Immature natural killer cell (primary cell): ENCODE measurements around the gene MAP3K2. TPM values are rescaled to one million over a fixed set of nuclear protein-coding genes. Genes with fewer than 3 reads are reported as not detected.

Experiments used
- DNase-seq, 3 donors: peaks; one replicate each; pipeline ENCODE4 v3.0.0; 2022; ENCODE audit warnings: mixed read lengths in 1 of 3
- H3K27ac Mint-ChIP-seq, 6 donors: one replicate each; pipeline ENCODE4 v1.8.0; 2020; ENCODE audit warnings: mixed read lengths in 6 of 6, mild to moderate bottlenecking in 5 of 6, inconsistent platforms in 4 of 6, moderate library complexity in 3 of 6
- H3K27me3 Mint-ChIP-seq, 3 donors: one replicate each; pipeline ENCODE4 v1.8.0; 2020 to 2021; ENCODE audit warnings: low read depth in 3 of 3, mild to moderate bottlenecking in 3 of 3, mixed read lengths in 3 of 3, moderate library complexity in 3 of 3, inconsistent platforms in 1 of 3
- H3K36me3 Mint-ChIP-seq, 3 donors: one replicate each; pipeline ENCODE4 v1.8.0; 2020; ENCODE audit warnings: mixed read lengths in 3 of 3, inconsistent platforms in 2 of 3, mild to moderate bottlenecking in 2 of 3
- H3K4me1 Mint-ChIP-seq, 2 donors: one replicate each; pipeline ENCODE4 v1.8.0; 2020; ENCODE audit warnings: inconsistent platforms in 2 of 2, mild to moderate bottlenecking in 2 of 2, mixed read lengths in 2 of 2, moderate library complexity in 1 of 2
- H3K4me3 Mint-ChIP-seq, 5 donors: one replicate each; pipeline ENCODE4 v1.8.0; 2020; ENCODE audit warnings: mild to moderate bottlenecking in 5 of 5, mixed read lengths in 5 of 5, inconsistent platforms in 3 of 5, moderate library complexity in 3 of 5
- H3K9me3 Mint-ChIP-seq, 6 donors: one replicate each; pipeline ENCODE4 v1.8.0; 2020; ENCODE audit warnings: mild to moderate bottlenecking in 6 of 6, mixed read lengths in 6 of 6, inconsistent platforms in 4 of 6, moderate library complexity in 3 of 6
- polyA plus RNA-seq, 3 donors: library from polyadenylated mRNA; unstranded; fragments of 300-500 nt; fragmentation: Illumina TruSeq; gene quantifications; one replicate each; pipeline ENCODE4 v1.2.3, GENCODE V29; 2021

The MAP3K2 gene
- polyA plus RNA-seq, 3 donors from 2014 or later = 37.4 to 55.9 (median 41.4) TPM

DNA sequence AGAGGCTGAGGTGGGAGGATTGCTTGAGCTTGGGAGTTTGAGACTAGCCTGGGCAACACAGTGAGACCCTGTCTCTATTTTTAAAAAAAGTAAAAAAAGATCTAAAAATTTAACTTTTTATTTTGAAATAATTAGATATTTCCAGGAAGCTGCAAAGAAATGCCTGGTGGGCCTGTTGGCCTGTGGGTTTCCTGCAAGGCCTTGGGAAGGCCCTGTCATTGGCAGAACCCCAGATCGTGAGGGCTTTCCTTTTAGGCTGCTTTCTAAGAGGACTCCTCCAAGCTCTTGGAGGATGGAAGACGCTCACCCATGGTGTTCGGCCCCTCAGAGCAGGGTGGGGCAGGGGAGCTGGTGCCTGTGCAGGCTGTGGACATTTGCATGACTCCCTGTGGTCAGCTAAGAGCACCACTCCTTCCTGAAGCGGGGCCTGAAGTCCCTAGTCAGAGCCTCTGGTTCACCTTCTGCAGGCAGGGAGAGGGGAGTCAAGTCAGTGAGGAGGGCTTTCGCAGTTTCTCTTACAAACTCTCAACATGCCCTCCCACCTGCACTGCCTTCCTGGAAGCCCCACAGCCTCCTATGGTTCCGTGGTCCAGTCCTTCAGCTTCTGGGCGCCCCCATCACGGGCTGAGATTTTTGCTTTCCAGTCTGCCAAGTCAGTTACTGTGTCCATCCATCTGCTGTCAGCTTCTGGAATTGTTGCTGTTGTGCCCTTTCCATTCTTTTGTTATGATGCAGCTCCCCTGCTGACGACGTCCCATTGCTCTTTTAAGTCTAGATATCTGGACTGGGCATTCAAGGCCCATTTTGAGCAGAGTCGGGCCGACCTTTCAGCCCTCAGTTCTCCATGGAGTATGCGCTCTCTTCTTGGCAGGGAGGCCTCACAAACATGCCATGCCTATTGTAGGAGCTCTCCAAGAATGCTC is 37.1 kb upstream of the MAP3K2 start:
- peaks cover 5 to 8% of the 10 kb centered on the region in 2 donors for H3K4me1 Mint-ChIP-seq
- no peak overlapping the region for H3K27ac Mint-ChIP-seq
- no peak for DNase-seq
- no peak overlapping the region for H3K4me3 Mint-ChIP-seq
- peaks cover 0 to 5% (median 4%) of the 10 kb centered on the region in 3 donors for H3K36me3 Mint-ChIP-seq
- H3K27me3 Mint-ChIP-seq = peaks cover 14 to 19% (median 15%) of the 10 kb centered on the region in 3 donors
- H3K9me3 Mint-ChIP-seq = peaks cover 0 to 1% (median 0%) of the 10 kb centered on the region in 6 donors

DNA sequence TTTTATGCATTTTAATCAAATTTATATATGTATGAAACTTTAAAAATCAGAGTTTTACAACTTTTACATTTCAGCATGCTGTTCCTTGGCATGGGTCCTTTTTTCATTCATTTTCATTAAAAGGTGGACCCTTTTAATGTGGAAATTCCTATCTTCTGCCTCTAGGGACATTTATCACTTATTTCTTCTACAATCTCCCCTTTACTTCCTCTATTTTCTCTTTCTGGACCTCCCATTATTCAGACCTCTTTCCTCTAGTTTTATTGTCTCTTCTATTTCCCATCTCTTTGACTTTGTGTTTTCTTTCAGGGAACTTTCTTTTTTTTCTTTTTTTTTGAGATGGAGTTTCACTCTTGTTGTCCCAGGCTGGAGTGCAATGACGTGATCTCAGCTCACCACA is 36.1 kb upstream of the MAP3K2 start:
- peaks cover 14 to 19% (median 15%) of the 10 kb centered on the region in 3 donors for H3K27me3 Mint-ChIP-seq
- no peaks in the 10 kb centered on the region for H3K36me3 Mint-ChIP-seq
- H3K9me3 Mint-ChIP-seq = peaks cover 0 to 1% (median 0%) of the 10 kb centered on the region in 6 donors
- H3K4me3 Mint-ChIP-seq = peak overlapping the region in 2 of 5 donors; percentile 14 to 62
- peaks cover 5 to 8% of the 10 kb centered on the region in 2 donors for H3K4me1 Mint-ChIP-seq
- no peak overlapping the region for H3K27ac Mint-ChIP-seq
- DNase-seq = no peak

DNA sequence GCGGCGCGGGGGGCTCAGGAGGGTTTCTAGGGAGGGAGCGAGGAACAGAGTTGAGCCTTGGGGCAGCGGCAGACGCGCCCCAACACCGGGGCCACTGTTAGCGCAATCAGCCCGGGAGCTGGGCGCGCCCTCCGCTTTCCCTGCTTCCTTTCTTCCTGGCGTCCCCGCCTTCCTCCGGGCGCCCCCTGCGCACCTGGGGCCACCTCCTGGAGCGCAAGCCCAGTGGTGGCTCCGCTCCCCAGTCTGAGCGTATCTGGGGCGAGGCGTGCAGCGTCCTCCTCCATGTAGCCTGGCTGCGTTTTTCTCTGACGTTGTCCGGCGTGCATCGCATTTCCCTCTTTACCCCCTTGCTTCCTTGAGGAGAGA is 35.7 kb upstream of the MAP3K2 start:
- H3K4me1 Mint-ChIP-seq = peaks cover 5 to 8% of the 10 kb centered on the region in 2 donors
- peak overlapping the region in 1 of 5 donors; percentile 62 for H3K4me3 Mint-ChIP-seq
- no peak for DNase-seq
- no peaks in the 10 kb centered on the region for H3K36me3 Mint-ChIP-seq
- no peak overlapping the region for H3K27ac Mint-ChIP-seq
- peaks cover 14 to 19% (median 15%) of the 10 kb centered on the region in 3 donors for H3K27me3 Mint-ChIP-seq
- peaks cover 0 to 1% (median 0%) of the 10 kb centered on the region in 6 donors for H3K9me3 Mint-ChIP-seq

DNA sequence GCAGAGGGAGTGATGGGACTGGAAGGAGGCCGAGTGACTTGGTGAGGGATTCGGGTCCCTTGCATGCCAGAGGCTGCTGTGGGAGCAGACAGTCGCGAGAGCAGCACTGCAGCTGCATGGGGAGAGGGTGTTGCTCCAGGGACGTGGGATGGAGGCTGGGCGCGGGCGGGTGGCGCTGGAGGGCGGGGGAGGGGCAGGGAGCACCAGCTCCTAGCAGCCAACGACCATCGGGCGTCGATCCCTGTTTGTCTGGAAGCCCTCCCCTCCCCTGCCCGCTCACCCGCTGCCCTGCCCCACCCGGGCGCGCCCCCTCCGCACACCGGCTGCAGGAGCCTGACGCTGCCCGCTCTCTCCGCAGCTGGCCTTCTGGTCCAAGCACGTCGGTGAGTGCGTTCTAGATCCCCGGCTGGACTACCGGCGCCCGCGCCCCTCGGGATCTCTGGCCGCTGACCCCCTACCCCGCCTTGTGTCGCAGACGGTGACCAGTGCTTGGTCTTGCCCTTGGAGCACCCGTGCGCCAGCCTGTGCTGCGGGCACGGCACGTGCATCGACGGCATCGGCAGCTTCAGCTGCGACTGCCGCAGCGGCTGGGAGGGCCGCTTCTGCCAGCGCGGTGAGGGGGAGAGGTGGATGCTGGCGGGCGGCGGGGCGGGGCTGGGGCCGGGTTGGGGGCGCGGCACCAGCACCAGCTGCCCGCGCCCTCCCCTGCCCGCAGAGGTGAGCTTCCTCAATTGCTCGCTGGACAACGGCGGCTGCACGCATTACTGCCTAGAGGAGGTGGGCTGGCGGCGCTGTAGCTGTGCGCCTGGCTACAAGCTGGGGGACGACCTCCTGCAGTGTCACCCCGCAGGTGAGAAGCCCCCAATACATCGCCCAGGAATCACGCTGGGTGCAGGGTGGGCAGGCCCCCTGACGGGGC is 35.0 kb upstream of the MAP3K2 start:
- peaks cover 15 to 24% (median 17%) of the 10 kb centered on the region in 3 donors for H3K27me3 Mint-ChIP-seq
- H3K27ac Mint-ChIP-seq = no peak overlapping the region
- peaks cover 0 to 1% (median 0%) of the 10 kb centered on the region in 6 donors for H3K9me3 Mint-ChIP-seq
- no peaks in the 10 kb centered on the region for H3K36me3 Mint-ChIP-seq
- H3K4me3 Mint-ChIP-seq = no peak overlapping the region
- peaks cover 7 to 8% of the 10 kb centered on the region in 2 donors for H3K4me1 Mint-ChIP-seq
- DNase-seq = no peak

DNA sequence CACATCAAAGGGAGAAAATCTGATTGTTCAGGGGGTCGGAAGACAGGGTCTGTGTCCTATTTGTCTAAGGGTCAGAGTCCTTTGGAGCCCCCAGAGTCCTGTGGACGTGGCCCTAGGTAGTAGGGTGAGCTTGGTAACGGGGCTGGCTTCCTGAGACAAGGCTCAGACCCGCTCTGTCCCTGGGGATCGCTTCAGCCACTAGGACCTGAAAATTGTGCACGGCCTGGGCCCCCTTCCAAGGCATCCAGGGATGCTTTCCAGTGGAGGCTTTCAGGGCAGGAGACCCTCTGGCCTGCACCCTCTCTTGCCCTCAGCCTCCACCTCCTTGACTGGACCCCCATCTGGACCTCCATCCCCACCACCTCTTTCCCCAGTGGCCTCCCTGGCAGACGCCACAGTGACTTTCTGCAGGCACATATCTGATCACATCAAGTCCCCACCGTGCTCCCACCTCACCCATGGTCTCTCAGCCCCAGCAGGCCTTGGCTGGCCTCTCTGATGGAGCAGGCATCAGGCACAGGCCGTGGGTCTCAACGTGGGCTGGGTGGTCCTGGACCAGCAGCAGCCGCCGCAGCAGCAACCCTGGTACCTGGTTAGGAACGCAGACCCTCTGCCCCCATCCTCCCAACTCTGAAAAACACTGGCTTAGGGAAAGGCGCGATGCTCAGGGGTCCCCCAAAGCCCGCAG is 34.2 kb upstream of the MAP3K2 start:
- Mint-ChIP-seq H3K4me3 (no peak overlapping the region), H3K27me3 (peaks cover 14 to 26% (median 17%) of the 10 kb centered on the region in 3 donors), H3K4me1 (peaks cover 10% of the 10 kb centered on the region in 2 donors)

GRCh38 chr2:127421116-127421800 is 33.5 kb upstream of the MAP3K2 start:
- Mint-ChIP-seq H3K27ac (no peak overlapping the region), H3K36me3 (no peaks in the 10 kb centered on the region), H3K4me3 (no peak overlapping the region), H3K27me3 (peaks cover 14 to 30% (median 17%) of the 10 kb centered on the region in 3 donors), H3K9me3 (peaks cover 0 to 1% (median 0%) of the 10 kb centered on the region in 6 donors), H3K4me1 (peaks cover 17% of the 10 kb centered on the region in 2 donors)
- DNase-seq = no peak

More for the DNA sequence above, 34.2 kb upstream of the MAP3K2 start:
- no peak overlapping the region for H3K27ac Mint-ChIP-seq
- no peaks in the 10 kb centered on the region for H3K36me3 Mint-ChIP-seq
- peaks cover 0 to 1% (median 0%) of the 10 kb centered on the region in 6 donors for H3K9me3 Mint-ChIP-seq
- no peak for DNase-seq

DNA sequence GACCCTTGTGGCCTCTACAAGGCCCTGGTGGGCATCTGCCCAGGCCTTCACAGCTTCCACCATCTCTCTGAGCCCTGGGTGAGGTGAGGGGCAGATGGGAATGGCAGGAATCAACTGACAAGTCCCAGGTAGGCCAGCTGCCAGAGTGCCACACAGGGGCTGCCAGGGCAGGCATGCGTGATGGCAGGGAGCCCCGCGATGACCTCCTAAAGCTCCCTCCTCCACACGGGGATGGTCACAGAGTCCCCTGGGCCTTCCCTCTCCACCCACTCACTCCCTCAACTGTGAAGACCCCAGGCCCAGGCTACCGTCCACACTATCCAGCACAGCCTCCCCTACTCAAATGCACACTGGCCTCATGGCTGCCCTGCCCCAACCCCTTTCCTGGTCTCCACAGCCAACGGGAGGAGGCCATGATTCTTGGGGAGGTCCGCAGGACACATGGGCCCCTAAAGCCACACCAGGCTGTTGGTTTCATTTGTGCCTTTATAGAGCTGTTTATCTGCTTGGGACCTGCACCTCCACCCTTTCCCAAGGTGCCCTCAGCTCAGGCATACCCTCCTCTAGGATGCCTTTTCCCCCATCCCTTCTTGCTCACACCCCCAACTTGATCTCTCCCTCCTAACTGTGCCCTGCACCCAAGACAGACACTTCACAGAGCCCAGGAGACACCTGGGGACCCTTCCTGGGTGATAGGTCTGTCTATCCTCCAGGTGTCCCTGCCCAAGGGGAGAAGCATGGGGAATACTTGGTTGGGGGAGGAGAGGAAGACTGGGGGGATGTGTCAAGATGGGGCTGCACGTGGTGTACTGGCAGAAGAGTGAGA is 32.5 kb upstream of the MAP3K2 start:
- no peak for DNase-seq
- Mint-ChIP-seq H3K27ac (no peak overlapping the region), H3K4me3 (no peak overlapping the region), H3K4me1 (peaks cover 21% of the 10 kb centered on the region in 2 donors), H3K36me3 (no peaks in the 10 kb centered on the region), H3K27me3 (peaks cover 17 to 29% (median 17%) of the 10 kb centered on the region in 3 donors), H3K9me3 (peaks cover 0 to 1% (median 0%) of the 10 kb centered on the region in 6 donors)

DNA sequence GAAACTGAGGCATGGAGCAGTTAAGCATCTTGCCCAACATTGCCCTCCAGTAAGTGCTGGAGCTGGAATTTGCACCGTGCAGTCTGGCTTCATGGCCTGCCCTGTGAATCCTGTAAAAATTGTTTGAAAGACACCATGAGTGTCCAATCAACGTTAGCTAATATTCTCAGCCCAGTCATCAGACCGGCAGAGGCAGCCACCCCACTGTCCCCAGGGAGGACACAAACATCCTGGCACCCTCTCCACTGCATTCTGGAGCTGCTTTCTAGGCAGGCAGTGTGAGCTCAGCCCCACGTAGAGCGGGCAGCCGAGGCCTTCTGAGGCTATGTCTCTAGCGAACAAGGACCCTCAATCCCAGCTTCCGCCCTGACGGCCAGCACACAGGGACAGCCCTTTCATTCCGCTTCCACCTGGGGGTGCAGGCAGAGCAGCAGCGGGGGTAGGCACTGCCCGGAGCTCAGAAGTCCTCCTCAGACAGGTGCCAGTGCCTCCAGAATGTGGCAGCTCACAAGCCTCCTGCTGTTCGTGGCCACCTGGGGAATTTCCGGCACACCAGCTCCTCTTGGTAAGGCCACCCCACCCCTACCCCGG is 31.8 kb upstream of the MAP3K2 start:
- Mint-ChIP-seq H3K27ac (no peak overlapping the region), H3K4me3 (no peak overlapping the region), H3K9me3 (peaks cover 0 to 1% (median 0%) of the 10 kb centered on the region in 6 donors), H3K27me3 (peaks cover 17 to 28% (median 17%) of the 10 kb centered on the region in 3 donors), H3K4me1 (peaks cover 21% of the 10 kb centered on the region in 2 donors), H3K36me3 (no peaks in the 10 kb centered on the region)
- no peak for DNase-seq

DNA sequence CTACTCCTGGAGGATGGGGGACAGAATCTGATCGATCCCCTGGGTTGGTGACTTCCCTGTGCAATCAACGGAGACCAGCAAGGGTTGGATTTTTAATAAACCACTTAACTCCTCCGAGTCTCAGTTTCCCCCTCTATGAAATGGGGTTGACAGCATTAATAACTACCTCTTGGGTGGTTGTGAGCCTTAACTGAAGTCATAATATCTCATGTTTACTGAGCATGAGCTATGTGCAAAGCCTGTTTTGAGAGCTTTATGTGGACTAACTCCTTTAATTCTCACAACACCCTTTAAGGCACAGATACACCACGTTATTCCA is 31.3 kb upstream of the MAP3K2 start:
- H3K27ac Mint-ChIP-seq = no peak overlapping the region
- H3K4me3 Mint-ChIP-seq = no peak overlapping the region
- H3K36me3 Mint-ChIP-seq = no peaks in the 10 kb centered on the region
- H3K9me3 Mint-ChIP-seq = peaks cover 0 to 1% (median 0%) of the 10 kb centered on the region in 6 donors
- peaks cover 19 to 23% of the 10 kb centered on the region in 2 donors for H3K4me1 Mint-ChIP-seq
- peaks cover 17 to 26% (median 17%) of the 10 kb centered on the region in 3 donors for H3K27me3 Mint-ChIP-seq
- no peak for DNase-seq

GRCh38 chr2:127418300-127419111 is 30.7 kb upstream of the MAP3K2 start, which contains the start of gene PROC:
Gene PROC (plus strand): TSS chr2:127418427. CDS start chr2:127419943, 1,516 bp downstream.
- peaks cover 13 to 18% of the 10 kb centered on the region in 2 donors for H3K4me1 Mint-ChIP-seq
- no peak for DNase-seq
- no peaks in the 10 kb centered on the region for H3K9me3 Mint-ChIP-seq
- H3K36me3 Mint-ChIP-seq = no peaks in the 10 kb centered on the region
- peak within 1 kb of the TSS in 4 of 5 donors; percentile 23 to 56 (median 38) for H3K4me3 Mint-ChIP-seq
- H3K27ac Mint-ChIP-seq = peak within 1 kb of the TSS in 1 of 6 donors; percentile 14
- peaks cover 14 to 21% (median 15%) of the 10 kb centered on the region in 3 donors for H3K27me3 Mint-ChIP-seq

DNA sequence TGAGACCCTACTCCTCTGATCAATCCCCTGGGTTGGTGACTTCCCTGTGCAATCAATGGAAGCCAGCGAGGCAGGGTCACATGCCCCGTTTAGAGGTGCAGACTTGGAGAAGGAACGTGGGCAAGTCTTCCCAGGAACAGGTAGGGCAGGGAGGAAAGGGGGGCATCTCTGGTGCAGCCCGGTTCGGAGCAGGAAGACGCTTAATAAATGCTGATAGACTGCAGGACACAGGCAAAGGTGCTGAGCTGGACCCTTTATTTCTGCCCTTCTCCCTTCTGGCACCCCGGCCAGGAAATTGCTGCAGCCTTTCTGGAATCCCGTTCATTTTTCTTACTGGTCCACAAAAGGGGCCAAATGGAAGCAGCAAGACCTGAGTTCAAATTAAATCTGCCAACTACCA is 29.6 kb upstream of the MAP3K2 start:
- Mint-ChIP-seq H3K27ac (peak overlapping the region in 1 of 6 donors; percentile 14), H3K4me1 (peaks cover 13 to 17% of the 10 kb centered on the region in 2 donors), H3K27me3 (peaks cover 14 to 20% (median 14%) of the 10 kb centered on the region in 3 donors)

More for the DNA sequence above, 29.6 kb upstream of the MAP3K2 start:
- no peaks in the 10 kb centered on the region for H3K36me3 Mint-ChIP-seq
- no peaks in the 10 kb centered on the region for H3K9me3 Mint-ChIP-seq
- H3K4me3 Mint-ChIP-seq = peak overlapping the region in 4 of 5 donors; percentile 23 to 56 (median 38)
- DNase-seq = no peak
